GM19193 (cell line): ENCODE results near the gene TMEM42.

Source experiments
- POLR2A ChIP-seq: IDR thresholded peaks from 4 replicates; pipeline ENCODE4 v1.6.1; 2011; ENCODE audit not compliant: insufficient read depth, insufficient read length; ENCODE audit errors: extremely low read depth

TMEM42 gene

DNA sequence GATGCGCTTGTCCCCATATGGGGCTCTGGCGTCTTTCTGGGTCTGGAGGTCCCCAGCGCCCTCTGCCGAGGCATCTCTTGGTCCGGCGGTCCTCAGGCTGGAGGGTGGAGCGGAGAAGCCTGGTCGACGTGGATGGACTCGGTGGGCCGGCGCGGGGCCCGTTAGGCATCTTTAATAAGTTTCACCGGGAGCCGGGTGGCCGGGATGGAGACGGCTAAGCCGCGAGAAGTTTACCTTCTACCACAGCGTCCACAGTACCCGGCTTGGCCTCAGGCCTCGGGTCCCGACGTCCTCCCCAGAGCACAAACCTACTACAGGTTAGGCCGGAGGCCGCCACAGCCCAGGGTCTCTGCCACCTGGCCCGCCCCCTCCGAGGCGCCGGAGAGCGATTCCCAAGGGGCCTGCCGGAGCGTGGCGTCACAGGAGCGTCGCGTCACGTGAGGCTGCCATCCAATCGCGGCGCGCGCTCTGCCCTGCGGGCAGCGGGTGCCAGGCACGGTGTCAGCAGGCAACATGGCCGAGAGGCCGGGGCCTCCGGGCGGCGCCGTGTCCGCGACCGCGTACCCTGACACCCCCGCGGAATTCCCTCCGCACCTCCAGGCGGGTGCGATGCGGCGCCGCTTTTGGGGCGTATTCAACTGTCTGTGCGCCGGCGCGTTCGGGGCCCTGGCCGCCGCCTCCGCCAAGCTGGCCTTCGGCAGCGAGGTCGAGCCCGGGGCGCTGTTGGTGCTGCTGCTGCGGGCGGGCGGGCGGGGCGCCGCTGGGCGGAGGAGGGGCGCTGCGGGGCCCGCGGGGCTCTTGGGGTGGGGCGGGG is at the start of gene TMEM42:
TMEM42 (plus strand) TSS at position 501 of the 814 bp plus-strand sequence; CDS start at position 514, 13 bp downstream.
- peak; percentile 93 for TF ChIP-seq POLR2A

GRCh38 chr3:44814751-44815150 is 47.0 kb upstream of the TMEM42 start:
- no peak for TF ChIP-seq POLR2A

DNA sequence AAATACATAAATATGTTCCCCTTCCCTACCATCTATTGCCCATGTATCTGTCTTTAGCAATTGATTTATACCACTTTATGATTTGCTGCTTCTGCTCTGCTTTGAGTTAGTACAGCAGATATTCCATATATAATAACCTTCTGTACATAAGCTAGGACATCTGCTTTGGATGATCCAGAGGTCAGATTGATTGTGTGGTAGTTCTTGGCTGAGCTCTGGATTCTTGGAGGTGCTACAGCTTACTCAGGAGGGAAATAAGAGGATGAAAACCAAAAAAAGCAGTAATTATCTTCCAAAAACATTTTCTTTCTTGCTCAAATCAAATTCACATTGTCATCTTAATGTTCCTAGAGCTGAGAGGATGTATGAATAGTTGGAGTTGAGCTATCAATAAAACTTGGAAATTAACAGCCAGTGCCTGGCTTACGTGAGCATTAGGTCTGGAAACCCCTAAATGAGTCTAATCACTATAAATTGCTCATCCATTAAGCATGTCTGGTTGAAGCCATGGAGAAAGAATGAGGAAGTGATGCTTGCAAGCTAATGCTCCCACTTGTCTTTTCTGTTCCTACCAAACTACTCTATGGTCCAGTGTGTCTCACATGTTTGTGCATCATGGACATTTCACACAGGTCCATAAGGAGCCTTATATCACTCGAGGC is 36.3 kb upstream of the TMEM42 start:
- no peak for TF ChIP-seq POLR2A

- no peak for TF ChIP-seq POLR2A
These were observed 34.5 kb upstream of the TMEM42 start for GRCh38 chr3:44827196-44827595.

GRCh38 chr3:44831232-44831631 is 30.5 kb upstream of the TMEM42 start:
- no peak for TF ChIP-seq POLR2A

- TF ChIP-seq POLR2A, result no peak
These were observed 29.7 kb upstream of the TMEM42 start for GRCh38 chr3:44832032-44832431.

DNA sequence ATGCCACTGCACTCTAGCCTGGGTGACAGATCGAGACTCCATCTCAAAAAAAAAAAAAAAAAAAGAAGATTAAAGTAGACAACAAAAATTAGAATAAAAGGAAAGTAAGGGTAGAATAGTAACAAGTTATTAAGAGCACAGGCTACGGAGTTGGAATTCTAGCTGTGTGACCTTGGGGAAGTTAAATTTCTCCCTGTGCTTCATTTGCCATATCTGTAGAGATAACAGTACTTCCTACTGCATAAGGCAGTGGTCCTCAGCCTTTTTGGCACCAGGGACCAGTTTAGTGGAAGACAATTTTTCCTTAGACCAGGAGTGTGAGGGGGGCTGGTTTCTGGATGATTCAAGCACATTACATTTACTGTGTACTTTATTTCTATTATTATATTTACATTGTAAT is 28.7 kb upstream of the TMEM42 start:
- TF ChIP-seq POLR2A, result no peak

GRCh38 chr3:44833394-44833793 is 28.3 kb upstream of the TMEM42 start:
- no peak for TF ChIP-seq POLR2A

DNA sequence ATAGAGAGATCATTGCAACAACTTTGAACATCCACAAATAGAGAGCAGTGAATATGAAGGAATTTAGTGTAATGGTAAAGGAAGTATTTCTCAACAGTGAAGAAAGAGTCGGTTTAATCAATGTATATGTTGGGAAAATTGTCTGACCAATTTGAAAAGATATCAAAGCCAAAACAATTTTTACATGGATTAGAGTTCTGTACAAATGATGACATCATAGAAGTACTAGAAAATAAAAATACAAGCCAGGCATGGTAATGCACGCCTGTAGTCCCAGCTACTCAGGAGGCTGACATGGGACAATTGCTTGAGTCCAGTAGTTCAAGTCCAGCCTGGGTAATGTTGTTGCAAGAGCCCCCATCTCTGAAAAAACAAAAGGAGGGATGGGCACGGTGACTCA is 26.0 kb upstream of the TMEM42 start:
- no peak for TF ChIP-seq POLR2A

GRCh38 chr3:44842376-44842775 is 19.3 kb upstream of the TMEM42 start:
- no peak for TF ChIP-seq POLR2A

- TF ChIP-seq POLR2A, result no peak
These were observed 15.9 kb upstream of the TMEM42 start for GRCh38 chr3:44845528-44846520.

DNA sequence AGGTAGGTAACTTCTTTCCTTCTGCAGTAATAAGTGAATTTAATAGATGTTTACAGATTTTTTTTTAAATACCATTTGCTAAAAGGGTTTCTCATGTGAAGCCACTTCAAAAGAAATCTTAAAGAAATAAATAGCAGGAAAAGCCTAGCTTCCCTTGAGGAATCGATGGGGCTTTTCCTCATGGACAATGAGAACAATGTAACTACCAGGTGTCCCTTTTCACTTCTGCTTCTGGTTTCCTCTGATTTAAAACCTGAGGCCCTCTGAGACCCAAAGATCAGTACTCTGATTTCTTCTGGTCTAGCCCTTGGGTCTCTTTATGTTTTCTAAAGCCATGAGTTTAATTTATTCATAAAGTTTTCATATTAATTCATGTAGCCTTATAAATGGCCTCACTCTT is 13.1 kb upstream of the TMEM42 start:
- no peak for TF ChIP-seq POLR2A

- TF ChIP-seq POLR2A, result no peak
These were observed 1.6 kb upstream of the TMEM42 start for GRCh38 chr3:44860117-44860516.

GRCh38 chr3:44862226-44862637 is 520 bp downstream of the TMEM42 start:
- no peak for TF ChIP-seq POLR2A
